Midbrain (tissue), 1 donor: ENCODE measurements around the gene PRRX2.
"Not testable (repeated sequence)": the region's sequence is repeated elsewhere in the genome, so short reads cannot be mapped to it uniquely, and the experiment has no call there.

ENCODE experiments used
- DNase-seq: peaks from one replicate; lab custom pipeline; 2025; lab: John Stamatoyannopoulos, UW

The PRRX2 gene

GRCh38 chr9:129665389-129665775 is at the start of gene PRRX2:
TSS of gene PRRX2 (plus strand) at chr9:129665647. CDS start at chr9:129665868, 221 bp downstream.
- no peak for DNase-seq

DNA sequence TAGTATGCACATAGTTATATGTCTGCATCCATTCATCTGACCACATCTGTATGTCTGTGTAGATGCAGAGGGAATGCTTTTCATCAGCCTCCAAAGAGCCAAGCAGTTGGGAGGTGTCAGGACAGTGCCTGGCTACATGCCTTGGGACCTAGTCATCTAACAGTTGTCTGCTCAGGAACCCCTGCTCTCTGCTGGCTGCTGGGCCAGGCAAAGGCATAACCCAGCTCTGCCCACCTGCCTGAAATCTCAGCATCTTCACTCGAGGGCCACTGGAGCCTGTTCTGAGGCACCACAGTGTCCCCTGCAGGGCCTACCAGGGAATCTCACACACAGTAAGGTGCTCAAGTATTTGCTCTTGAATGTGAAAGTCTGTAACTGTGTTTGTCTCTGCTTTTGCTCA is 48.3 kb upstream of the PRRX2 start:
- no peak for DNase-seq

DNA sequence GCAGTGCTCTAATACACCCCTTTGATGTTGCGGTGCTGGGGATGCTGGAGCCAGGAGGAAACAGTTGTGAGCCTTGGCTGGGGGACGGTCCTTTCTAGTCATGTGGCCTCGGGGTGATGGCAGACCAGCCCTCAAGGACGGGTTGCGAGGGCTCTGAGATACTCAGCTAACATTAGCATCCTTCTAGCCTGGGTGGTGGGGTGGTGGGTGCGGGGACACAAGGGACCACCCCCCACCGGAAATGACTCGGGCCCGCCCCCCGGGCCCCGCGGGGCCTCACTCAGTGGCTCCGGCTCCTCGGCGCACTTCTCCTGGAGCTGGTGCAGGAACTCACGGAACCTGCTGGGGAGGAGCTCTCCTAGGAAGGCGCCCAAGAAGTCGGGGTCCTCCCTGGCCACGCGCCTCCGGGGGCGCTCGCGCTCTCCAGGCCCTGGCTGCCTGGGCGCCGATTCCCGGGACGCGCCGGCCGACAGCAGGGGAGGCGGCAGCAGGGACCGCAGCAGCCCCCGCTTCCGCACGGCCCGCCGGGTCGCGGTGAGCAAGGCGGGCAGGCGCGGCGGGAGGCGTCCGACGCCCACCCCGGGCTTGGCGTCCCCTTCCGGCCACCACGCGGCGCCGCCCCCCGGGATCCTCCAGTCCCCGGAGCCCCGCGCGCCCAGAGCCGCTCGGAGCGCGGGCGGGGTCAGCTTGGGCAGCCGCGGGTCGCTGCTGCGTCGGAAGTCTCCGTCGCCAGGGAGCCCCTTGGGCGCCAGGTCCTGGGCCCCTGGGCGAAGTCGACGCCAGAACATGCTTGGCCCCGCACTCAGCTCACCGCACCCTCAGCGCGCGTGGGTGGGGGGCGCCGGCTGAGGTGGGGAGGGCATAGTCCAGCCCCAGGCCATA is 45.4 kb upstream of the PRRX2 start:
- no peak for DNase-seq

DNA sequence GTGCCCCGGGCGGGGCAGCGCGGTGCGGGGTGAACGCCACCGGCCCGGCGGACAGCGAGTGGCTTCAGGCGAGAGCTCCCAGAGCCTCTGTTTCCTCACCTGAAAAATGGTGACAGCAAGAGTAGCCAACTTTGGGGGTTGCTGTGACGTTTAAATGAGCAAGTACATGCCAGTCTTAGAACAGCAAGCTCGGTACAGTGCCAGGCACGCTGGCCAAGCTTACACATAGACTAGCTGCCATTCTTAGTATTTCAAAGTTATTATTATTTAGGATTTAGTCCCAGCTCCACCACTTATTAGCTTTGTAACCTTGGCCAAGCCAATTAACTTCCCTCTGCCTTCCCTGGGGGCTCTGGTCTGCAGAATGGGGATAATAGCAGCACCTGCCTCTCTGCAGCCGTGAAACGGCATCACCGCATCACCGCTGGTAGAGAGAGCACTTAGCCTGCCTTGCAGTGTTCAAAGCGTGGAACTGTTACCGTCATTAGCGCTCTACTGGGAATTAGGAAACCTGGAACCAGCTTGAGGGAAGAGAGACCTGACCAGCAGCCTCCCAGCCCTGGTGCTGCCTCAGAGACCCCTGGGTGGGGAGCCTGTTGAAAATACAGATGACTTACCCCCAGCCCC is 44.7 kb upstream of the PRRX2 start, which contains the start of gene C9orf50:
Gene C9orf50 (minus strand): TSS at position 433 of the 627 bp plus-strand sequence. CDS start 527 bp downstream, outside the sequence.
- DNase-seq: no peak

DNA sequence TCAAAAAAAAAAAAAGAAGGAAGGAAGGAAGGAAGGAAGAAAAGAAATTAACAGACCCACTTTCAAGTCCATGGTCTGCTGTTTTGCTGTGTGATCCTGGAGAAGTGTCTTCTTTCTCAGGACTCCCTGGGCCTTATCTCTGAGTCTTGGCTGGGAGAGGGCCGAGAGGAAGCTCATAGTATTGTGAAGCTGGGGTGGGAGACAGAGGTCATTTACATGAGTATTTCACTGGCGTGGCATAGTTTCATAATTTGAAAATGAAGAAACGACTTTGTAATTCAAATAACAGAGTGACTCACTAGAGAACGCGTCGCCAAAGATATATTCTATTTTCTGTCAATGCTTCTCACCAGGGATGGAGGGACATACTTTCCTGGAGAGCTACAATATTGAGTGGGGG is 42.1 kb upstream of the PRRX2 start:
- DNase-seq: no peak

DNA sequence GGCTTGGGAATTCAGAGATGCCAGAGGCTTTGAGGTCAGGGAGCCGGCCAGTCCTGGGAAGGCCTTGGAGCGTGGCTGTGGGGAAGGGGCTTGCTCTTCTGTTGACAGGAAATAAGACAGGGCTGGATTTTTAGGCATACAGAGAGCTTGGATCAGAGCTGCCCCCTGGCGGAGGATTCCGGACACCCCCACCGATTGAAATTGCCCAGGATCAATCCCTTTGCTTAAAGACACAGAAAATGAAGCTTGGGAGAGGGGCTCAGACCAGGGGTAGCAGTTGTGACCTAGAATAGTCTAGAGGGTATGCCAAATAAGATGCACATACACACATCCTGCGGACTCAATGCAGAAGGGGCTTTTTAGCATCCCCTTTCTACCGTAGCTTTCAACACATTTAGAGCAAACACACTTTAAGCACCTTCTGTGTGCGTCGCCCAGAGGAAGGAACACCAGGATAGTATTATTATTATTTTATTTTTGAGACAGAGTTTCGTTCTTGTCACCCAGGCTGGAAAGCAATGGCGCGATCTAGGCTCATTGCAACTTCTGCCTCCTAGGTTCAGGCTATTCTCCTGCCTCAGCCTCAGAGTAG is 41.2 kb upstream of the PRRX2 start:
- peak; percentile 34 for DNase-seq

DNA sequence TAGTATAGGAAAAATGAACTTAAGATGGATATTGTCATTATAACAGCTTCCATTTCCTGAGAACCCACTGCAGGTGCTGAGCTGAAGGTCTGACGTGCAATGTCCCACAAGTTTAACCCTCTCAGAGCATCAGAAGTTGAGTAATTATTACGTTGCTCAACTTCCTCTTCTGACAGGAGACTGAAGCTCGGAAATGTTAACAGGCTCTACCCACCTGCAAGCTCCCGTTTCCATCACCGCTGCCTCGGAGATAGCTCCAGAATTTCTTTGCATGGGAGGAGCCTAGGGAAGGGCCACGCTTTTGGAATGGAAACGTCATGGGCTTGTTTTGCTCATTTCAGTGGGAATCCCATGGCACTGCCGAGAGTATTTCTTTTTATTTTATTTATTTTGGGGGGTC is 40.5 kb upstream of the PRRX2 start:
- no peak for DNase-seq

- peak; percentile 91 for DNase-seq
Measured at GRCh38 chr9:129626079-129626624, 39.3 kb upstream of the PRRX2 start, which contains the start of gene NTMT1. TSS of gene NTMT1 (plus strand) at chr9:129626163. CDS start at chr9:129632704, 6,541 bp downstream.

DNA sequence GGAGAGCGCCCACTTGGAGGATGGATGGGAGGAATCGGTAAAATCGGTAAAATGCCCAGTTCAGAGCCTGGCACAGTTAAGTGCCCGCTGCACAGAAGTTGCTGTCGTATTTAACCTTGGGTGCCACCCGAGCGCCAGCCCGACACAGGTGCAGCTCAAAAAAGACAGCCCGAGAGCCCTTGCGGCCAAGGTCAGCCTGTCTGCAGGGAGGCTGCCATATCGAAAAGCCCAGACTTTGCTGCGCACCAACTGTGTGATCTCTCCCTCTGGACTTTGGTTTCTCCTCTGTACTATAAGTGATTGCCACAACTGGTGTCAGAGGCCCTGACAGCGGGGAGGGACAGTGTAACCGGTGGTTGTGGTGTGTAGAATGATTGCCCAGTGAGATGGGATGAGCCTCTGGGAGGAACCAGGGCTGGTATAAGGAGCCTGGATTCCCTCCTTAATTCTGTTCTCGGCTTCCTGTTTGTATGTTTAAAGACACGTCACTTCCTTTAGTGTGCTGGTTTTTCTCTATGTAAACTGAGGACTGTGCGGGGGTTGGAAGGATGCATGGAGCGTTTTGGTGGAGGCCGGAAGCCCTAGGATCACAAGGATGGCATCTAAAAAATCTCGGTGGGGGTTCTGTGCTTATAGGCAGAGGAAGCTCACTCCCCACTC is 38.7 kb upstream of the PRRX2 start:
- no peak for DNase-seq

GRCh38 chr9:129627556-129628440 is 37.6 kb upstream of the PRRX2 start:
- DNase-seq: no peak

DNA sequence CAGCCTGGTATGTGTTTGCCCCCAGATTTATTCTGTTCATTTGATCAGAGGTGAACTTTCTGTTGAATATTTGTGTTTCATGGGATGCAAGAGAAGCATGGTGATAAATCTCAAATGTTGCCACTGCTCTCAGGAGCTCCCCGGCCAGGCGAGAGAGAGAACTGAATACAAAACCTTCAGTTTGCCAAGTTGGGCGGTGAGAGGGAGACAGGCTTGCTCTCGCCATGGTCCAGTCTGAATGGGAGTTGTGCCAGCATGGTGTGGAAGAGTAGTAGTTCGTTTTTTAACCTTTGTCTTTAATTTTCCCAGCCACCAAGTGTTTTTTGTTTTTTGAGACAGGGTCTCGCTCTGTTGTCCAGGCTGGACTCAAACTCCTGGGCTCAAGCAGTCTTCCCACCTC is 36.7 kb upstream of the PRRX2 start:
- DNase-seq: no peak

GRCh38 chr9:129629251-129629820 is 36.1 kb upstream of the PRRX2 start:
- DNase-seq: no peak

GRCh38 chr9:129630967-129631673 is 34.3 kb upstream of the PRRX2 start:
- peak; percentile 47 for DNase-seq

- DNase-seq: no peak
Measured at GRCh38 chr9:129631674-129632129, 33.7 kb upstream of the PRRX2 start.

DNA sequence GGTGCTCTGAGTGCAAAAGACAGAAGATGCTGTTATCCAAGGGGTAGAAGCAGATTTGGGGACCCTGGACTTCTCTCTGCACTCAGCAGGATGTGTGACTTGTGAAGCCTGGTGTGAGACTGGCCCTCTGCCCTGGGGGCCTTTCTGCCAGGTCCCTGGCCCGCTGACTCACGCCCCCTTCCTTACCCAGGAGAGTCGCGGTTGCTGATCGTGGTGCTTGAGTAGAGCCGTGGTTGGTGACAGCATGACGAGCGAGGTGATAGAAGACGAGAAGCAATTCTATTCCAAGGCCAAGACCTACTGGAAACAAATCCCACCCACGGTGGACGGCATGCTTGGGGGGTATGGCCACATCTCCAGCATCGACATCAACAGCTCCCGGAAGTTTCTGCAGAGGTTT is 33.0 kb upstream of the PRRX2 start:
- DNase-seq: no peak

DNA sequence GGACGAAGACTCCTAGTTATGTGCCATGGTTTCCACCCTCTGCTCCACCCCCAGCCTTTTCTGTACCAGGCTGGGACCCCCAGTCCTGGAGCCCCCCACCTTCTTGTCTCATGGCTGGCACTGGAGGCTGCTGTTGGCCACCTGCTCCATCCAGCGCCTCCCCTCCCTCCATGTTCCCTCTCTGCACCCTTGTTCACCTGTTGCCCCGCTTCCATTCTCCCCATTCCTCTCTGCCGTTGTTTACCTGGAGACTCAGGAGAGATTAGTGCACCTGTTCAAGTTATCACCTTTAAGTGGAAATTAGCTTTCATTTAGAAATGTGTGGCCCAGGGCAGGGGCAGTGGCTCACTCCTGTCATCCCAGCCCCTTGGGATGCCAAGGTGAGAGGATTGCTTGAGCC is 32.2 kb upstream of the PRRX2 start:
- DNase-seq: no peak

- no peak for DNase-seq
Measured at GRCh38 chr9:129633848-129634247, 31.6 kb upstream of the PRRX2 start.

GRCh38 chr9:129635099-129636065 is 30.1 kb upstream of the PRRX2 start:
- no peak for DNase-seq

GRCh38 chr9:129636343-129636742 is 29.1 kb upstream of the PRRX2 start:
- DNase-seq: not testable (repeated sequence)
